OCI-LY3 (cell line): Measurements from ENCODE around the gene ADAP1.

Experiments used
- EZH2phosphoT487 ChIP-seq: fragments of 200-600 bp; shearing (Covaris generic); IDR thresholded peaks from 2 replicates; pipeline ENCODE4 v1.6.1; 2018; ENCODE audit warnings: antibody characterized with exemption, mixed run types, low read depth
- TF ChIP-seq, protein P1 (sequence below): fragments of 200-600, 300-600 bp; sonication (generic); IDR thresholded peaks from 2 replicates; pipeline ENCODE4 v1.5.1; 2014; ENCODE audit warnings: antibody characterized with exemption, low read length, low read depth

- TF ChIP-seq, protein P1, sequence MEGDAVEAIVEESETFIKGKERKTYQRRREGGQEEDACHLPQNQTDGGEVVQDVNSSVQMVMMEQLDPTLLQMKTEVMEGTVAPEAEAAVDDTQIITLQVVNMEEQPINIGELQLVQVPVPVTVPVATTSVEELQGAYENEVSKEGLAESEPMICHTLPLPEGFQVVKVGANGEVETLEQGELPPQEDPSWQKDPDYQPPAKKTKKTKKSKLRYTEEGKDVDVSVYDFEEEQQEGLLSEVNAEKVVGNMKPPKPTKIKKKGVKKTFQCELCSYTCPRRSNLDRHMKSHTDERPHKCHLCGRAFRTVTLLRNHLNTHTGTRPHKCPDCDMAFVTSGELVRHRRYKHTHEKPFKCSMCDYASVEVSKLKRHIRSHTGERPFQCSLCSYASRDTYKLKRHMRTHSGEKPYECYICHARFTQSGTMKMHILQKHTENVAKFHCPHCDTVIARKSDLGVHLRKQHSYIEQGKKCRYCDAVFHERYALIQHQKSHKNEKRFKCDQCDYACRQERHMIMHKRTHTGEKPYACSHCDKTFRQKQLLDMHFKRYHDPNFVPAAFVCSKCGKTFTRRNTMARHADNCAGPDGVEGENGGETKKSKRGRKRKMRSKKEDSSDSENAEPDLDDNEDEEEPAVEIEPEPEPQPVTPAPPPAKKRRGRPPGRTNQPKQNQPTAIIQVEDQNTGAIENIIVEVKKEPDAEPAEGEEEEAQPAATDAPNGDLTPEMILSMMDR: no peak
- no peak for TF ChIP-seq EZH2phosphoT487
Measured at GRCh38 chr7:882336-883035, 72.0 kb downstream of the ADAP1 start.
